ENCODE measurements around the gene CDKN2D. TPM values are rescaled to one million over a fixed set of nuclear protein-coding genes. Genes with fewer than 3 reads are reported as not detected.
A peak's percentile ranks its signal among the peaks of the same experiment; 100 is the strongest.

The CDKN2D gene
- total and polyA plus RNA-seq, 2 of the 13 experiments (the other 11 are each of a cell fraction or from before 2014, with no cell fraction given), result 5.4 to 8.6 TPM

- no peak for TF ChIP-seq POLR2AphosphoS5 (IDR thresholded peaks at IDR 0.05; ENCODE audit: low read depth, low read length)
- TF ChIP-seq KLF12 (CRISPR knock-in tag; IDR thresholded peaks at IDR 0.05; ENCODE audit: borderline replicate concordance), result no peak
- TF ChIP-seq ZBED4 (CRISPR knock-in tag; IDR thresholded peaks at IDR 0.05; ENCODE audit: borderline replicate concordance), result no peak
- TF ChIP-seq ZNF234 (CRISPR knock-in tag; conservative IDR thresholded peaks at IDR 0.05), result no peak
- TF ChIP-seq RBAK (CRISPR knock-in tag; IDR thresholded peaks at IDR 0.05), result no peak
- peak; percentile 83 for TF ChIP-seq XRCC5 (optimal IDR thresholded peaks at IDR 0.05; ENCODE audit: low read length)
- no peak for TF ChIP-seq REL (CRISPR knock-in tag; conservative IDR thresholded peaks at IDR 0.05)
- no peak for TF ChIP-seq ZKSCAN8 (CRISPR knock-in tag; IDR thresholded peaks at IDR 0.05; ENCODE audit: borderline replicate concordance)
- TF ChIP-seq STAG1 (CRISPR knock-in tag; IDR thresholded peaks at IDR 0.05), result peak; percentile 94
- TF ChIP-seq, protein P1, sequence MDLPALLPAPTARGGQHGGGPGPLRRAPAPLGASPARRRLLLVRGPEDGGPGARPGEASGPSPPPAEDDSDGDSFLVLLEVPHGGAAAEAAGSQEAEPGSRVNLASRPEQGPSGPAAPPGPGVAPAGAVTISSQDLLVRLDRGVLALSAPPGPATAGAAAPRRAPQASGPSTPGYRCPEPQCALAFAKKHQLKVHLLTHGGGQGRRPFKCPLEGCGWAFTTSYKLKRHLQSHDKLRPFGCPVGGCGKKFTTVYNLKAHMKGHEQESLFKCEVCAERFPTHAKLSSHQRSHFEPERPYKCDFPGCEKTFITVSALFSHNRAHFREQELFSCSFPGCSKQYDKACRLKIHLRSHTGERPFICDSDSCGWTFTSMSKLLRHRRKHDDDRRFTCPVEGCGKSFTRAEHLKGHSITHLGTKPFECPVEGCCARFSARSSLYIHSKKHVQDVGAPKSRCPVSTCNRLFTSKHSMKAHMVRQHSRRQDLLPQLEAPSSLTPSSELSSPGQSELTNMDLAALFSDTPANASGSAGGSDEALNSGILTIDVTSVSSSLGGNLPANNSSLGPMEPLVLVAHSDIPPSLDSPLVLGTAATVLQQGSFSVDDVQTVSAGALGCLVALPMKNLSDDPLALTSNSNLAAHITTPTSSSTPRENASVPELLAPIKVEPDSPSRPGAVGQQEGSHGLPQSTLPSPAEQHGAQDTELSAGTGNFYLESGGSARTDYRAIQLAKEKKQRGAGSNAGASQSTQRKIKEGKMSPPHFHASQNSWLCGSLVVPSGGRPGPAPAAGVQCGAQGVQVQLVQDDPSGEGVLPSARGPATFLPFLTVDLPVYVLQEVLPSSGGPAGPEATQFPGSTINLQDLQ (CRISPR knock-in tag; IDR thresholded peaks at IDR 0.05), result peak; percentile 45; the same call in 1 of the 2 replicates
- TF ChIP-seq ZNF572 (CRISPR knock-in tag; IDR thresholded peaks at IDR 0.05), result no peak
- TF ChIP-seq ZFP36L2 (CRISPR knock-in tag; IDR thresholded peaks at IDR 0.05), result no peak
- TF ChIP-seq, protein P2, sequence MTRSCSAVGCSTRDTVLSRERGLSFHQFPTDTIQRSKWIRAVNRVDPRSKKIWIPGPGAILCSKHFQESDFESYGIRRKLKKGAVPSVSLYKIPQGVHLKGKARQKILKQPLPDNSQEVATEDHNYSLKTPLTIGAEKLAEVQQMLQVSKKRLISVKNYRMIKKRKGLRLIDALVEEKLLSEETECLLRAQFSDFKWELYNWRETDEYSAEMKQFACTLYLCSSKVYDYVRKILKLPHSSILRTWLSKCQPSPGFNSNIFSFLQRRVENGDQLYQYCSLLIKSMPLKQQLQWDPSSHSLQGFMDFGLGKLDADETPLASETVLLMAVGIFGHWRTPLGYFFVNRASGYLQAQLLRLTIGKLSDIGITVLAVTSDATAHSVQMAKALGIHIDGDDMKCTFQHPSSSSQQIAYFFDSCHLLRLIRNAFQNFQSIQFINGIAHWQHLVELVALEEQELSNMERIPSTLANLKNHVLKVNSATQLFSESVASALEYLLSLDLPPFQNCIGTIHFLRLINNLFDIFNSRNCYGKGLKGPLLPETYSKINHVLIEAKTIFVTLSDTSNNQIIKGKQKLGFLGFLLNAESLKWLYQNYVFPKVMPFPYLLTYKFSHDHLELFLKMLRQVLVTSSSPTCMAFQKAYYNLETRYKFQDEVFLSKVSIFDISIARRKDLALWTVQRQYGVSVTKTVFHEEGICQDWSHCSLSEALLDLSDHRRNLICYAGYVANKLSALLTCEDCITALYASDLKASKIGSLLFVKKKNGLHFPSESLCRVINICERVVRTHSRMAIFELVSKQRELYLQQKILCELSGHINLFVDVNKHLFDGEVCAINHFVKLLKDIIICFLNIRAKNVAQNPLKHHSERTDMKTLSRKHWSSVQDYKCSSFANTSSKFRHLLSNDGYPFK (CRISPR knock-in tag; IDR thresholded peaks at IDR 0.05; ENCODE audit: borderline replicate concordance), result peak; percentile 48; the same call in 1 of the 2 replicates
- no peak for TF ChIP-seq ZKSCAN5 (CRISPR knock-in tag; IDR thresholded peaks at IDR 0.05)
- no peak for TF ChIP-seq ELF1 (CRISPR knock-in tag; IDR thresholded peaks at IDR 0.05)
These were observed 12.3 kb upstream of the CDKN2D start (continued) for GRCh38 chr19:10580979-10581631.

All from HepG2 (cell line).